Measurements from ENCODE around the gene ATRN. TPM values are rescaled to one million over a fixed set of nuclear protein-coding genes. Genes with fewer than 3 reads are reported as not detected.

The ATRN gene
- total RNA-seq, 1 experiment from 2014 or later: 28.3 TPM

DNA sequence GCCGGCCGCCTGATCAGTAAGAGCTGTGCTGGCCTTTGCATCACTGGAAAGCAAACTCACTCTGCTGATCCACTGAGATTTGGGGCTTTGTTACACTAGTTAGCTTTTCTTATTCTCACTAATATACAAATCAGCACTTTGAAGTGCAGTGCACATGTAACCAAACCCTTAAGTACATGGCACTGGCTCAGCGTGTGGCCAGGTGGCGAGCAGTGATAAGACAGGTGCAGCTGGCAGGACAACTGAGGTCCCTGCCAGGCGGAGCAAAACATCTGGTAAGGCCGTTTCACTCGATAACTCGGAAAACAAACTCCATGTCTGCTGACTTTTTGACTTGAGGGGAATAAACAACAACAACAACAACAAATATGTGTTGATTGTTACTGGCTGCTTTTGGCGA, 181.4 kb downstream of the ATRN start:
- DNase-seq: no peak
- peaks cover 9% of the 10 kb centered on the region for H3K27me3 Mint-ChIP-seq (ENCODE audit: unreplicated experiment)
- H3K27ac Mint-ChIP-seq (ENCODE audit: unreplicated experiment): no peak overlapping the region
- no TSS peak for BruUV-seq (replicated peaks)
- CTCF ChIA-PET: interaction anchor here (0.6 kb wide), 1 partner anchor 243 kb away, joined by 5 read pairs; no protein-coding TSS in a partner anchor
- H3K4me3 Mint-ChIP-seq (ENCODE audit: low read depth, unreplicated experiment): no peak overlapping the region
- no peaks in the 10 kb centered on the region for H3K9me3 Mint-ChIP-seq (ENCODE audit: low read depth, unreplicated experiment)
- intact Hi-C loops (cut with micrococcal nuclease; ENCODE audit: unreplicated experiment): no loop called here
- no peaks in the 10 kb centered on the region for H3K36me3 Mint-ChIP-seq (ENCODE audit: insufficient read depth, unreplicated experiment)
- TF ChIP-seq, protein P1, sequence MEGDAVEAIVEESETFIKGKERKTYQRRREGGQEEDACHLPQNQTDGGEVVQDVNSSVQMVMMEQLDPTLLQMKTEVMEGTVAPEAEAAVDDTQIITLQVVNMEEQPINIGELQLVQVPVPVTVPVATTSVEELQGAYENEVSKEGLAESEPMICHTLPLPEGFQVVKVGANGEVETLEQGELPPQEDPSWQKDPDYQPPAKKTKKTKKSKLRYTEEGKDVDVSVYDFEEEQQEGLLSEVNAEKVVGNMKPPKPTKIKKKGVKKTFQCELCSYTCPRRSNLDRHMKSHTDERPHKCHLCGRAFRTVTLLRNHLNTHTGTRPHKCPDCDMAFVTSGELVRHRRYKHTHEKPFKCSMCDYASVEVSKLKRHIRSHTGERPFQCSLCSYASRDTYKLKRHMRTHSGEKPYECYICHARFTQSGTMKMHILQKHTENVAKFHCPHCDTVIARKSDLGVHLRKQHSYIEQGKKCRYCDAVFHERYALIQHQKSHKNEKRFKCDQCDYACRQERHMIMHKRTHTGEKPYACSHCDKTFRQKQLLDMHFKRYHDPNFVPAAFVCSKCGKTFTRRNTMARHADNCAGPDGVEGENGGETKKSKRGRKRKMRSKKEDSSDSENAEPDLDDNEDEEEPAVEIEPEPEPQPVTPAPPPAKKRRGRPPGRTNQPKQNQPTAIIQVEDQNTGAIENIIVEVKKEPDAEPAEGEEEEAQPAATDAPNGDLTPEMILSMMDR (IDR thresholded peaks at IDR 0.05; ENCODE audit: unreplicated experiment): no peak
- no peaks in the 10 kb centered on the region for H3K4me1 Mint-ChIP-seq (ENCODE audit: low read depth, unreplicated experiment)

DNA sequence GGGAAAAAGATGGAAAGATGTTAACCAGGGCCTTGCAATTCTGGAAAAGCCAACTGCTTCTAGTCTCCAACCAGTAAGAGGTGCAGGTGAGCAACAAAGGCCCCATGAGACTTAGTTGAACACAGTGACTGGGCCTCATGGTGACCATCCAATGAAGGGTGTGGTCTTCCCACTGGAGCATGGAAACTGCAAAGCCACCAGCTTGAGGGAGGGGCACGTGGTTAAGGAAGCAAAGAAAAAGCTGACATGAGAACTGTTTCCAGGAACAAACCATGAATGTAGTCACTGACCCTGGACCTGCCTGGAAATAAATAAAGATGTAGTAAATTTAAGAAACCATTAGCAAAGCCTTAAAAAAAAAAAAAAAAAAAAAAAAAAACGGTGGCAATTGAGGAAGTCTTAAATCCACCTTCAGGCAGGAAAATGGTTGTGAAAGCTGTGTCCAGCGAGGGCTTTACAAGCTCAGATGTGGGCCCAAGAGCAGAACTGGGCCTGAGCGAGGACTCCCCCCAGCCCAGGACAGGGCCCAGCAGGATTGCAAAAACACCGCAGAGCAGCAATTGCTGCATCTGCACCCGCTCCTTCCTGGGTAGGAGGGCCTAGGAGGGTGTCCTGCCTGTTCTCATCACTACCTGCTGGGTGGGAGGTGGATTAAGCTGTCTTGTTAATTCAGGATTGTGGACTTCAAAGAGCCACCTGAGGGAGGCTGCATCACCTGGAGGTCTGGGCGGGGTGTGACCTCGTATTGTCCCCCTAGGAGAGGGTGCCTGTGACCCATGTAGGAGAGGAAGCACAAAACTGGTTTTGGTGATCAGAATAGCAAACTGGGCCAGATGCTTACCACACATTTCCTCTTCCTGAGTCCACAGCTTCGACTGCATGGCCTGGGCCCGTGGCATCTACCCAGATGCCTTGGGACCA, 182.1 kb downstream of the ATRN start:
- Mint-ChIP-seq H3K27ac (ENCODE audit: unreplicated experiment) (no peak overlapping the region), H3K4me3 (ENCODE audit: low read depth, unreplicated experiment) (no peak overlapping the region), H3K9me3 (ENCODE audit: low read depth, unreplicated experiment) (no peaks in the 10 kb centered on the region), H3K36me3 (ENCODE audit: insufficient read depth, unreplicated experiment) (no peaks in the 10 kb centered on the region), H3K27me3 (ENCODE audit: unreplicated experiment) (peaks cover 9% of the 10 kb centered on the region), H3K4me1 (ENCODE audit: low read depth, unreplicated experiment) (no peaks in the 10 kb centered on the region)
- intact Hi-C loops (cut with micrococcal nuclease; ENCODE audit: unreplicated experiment): no loop called here
- CTCF ChIA-PET: interaction anchor here (0.6 kb wide), 1 partner anchor 243 kb away, joined by 5 read pairs; no protein-coding TSS in a partner anchor
- BruUV-seq (replicated peaks): no TSS peak
- TF ChIP-seq, protein P1 (IDR thresholded peaks at IDR 0.05; ENCODE audit: unreplicated experiment): no peak
- DNase-seq: no peak

DNA sequence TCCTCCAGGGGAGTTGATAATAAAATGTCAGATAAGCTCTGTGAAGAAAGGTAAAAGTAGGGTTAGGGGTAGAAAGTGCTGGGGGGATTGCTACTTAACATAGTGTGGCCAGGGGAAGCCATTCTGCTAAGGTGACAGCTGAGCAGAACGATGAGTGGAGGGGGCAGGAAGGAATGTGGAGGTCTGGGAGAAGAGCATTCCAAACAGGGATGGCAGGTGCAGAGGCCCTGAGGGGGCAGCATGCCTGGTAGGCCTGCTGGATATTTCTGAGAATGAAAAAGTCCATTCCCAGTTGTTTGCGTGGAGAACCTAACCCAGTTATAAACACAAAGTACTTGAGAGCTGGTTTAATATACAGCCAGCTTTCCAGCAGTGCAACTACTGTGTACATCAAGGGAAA, 183.1 kb downstream of the ATRN start:
- no peak overlapping the region for H3K4me3 Mint-ChIP-seq (ENCODE audit: low read depth, unreplicated experiment)
- H3K36me3 Mint-ChIP-seq (ENCODE audit: insufficient read depth, unreplicated experiment): no peaks in the 10 kb centered on the region
- H3K9me3 Mint-ChIP-seq (ENCODE audit: low read depth, unreplicated experiment): no peaks in the 10 kb centered on the region
- H3K4me1 Mint-ChIP-seq (ENCODE audit: low read depth, unreplicated experiment): no peaks in the 10 kb centered on the region
- DNase-seq: no peak
- no peak overlapping the region for H3K27ac Mint-ChIP-seq (ENCODE audit: unreplicated experiment)
- CTCF ChIA-PET: no interaction called here
- H3K27me3 Mint-ChIP-seq (ENCODE audit: unreplicated experiment): peaks cover 16% of the 10 kb centered on the region
- BruUV-seq (replicated peaks): no TSS peak
- intact Hi-C loops (cut with micrococcal nuclease; ENCODE audit: unreplicated experiment): no loop called here
- TF ChIP-seq, protein P1 (IDR thresholded peaks at IDR 0.05; ENCODE audit: unreplicated experiment): no peak

DNA sequence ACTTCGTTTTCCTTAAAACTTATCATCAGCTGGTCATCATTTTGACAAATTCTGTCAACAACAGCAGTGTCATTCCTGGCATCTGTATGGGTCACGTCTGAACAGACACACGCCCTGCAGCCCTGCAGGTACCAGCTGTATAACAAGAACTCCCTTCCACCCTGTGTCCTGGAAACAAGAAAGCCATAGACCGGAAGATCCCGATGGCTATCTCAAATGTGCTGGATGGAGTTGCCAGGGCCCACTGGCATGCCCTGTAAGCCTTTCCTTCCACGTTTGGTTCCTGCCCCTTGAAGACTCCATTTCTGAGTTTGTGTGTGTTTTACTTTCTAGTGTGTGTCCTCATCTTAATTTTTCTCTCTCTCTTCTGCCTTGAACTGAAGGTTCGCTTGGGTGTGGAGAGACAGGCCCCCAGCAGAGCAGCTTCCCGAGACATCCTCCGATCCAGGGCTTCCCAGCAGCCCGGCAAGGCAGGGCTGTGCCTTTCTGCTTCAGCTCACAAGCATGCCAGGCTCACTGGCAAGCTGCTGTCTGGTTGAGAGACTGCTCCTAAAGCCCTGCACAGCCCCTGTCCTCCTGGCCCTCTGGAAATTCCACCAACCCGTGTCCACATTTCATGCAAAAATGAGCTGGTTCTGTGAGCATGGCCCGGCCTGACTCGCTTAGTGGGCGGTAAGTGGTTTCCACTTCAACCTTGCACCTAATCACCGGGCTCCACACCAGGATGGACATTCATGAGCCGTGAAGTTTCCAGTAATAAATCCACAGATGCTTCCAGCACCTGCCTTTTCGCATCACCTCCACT, 183.7 kb downstream of the ATRN start:
- intact Hi-C loops (cut with micrococcal nuclease; ENCODE audit: unreplicated experiment): no loop called here
- Mint-ChIP-seq H3K4me3 (ENCODE audit: low read depth, unreplicated experiment) (no peak overlapping the region), H3K27me3 (ENCODE audit: unreplicated experiment) (peaks cover 20% of the 10 kb centered on the region), H3K9me3 (ENCODE audit: low read depth, unreplicated experiment) (no peaks in the 10 kb centered on the region), H3K36me3 (ENCODE audit: insufficient read depth, unreplicated experiment) (no peaks in the 10 kb centered on the region), H3K27ac (ENCODE audit: unreplicated experiment) (no peak overlapping the region), H3K4me1 (ENCODE audit: low read depth, unreplicated experiment) (no peaks in the 10 kb centered on the region)
- CTCF ChIA-PET: no interaction called here
- TF ChIP-seq, protein P1 (IDR thresholded peaks at IDR 0.05; ENCODE audit: unreplicated experiment): no peak
- no TSS peak for BruUV-seq (replicated peaks)
- DNase-seq: no peak

Measured in Calu3 (cell line).